Measurements from ENCODE around the gene TTN.

GRCh38 chr2:178845566-178846457 lies 38.6 kb upstream of the TTN start:
- TF ChIP-seq, protein P1, sequence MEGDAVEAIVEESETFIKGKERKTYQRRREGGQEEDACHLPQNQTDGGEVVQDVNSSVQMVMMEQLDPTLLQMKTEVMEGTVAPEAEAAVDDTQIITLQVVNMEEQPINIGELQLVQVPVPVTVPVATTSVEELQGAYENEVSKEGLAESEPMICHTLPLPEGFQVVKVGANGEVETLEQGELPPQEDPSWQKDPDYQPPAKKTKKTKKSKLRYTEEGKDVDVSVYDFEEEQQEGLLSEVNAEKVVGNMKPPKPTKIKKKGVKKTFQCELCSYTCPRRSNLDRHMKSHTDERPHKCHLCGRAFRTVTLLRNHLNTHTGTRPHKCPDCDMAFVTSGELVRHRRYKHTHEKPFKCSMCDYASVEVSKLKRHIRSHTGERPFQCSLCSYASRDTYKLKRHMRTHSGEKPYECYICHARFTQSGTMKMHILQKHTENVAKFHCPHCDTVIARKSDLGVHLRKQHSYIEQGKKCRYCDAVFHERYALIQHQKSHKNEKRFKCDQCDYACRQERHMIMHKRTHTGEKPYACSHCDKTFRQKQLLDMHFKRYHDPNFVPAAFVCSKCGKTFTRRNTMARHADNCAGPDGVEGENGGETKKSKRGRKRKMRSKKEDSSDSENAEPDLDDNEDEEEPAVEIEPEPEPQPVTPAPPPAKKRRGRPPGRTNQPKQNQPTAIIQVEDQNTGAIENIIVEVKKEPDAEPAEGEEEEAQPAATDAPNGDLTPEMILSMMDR (conservative IDR thresholded peaks at IDR 0.05 in 1 of 2, IDR thresholded peaks at IDR 0.05 in 1 of 2; ENCODE audit: low read depth in 1 of 2, low read length in 2 of 2): no peak
- TF ChIP-seq EZH2 (IDR thresholded peaks at IDR 0.05; ENCODE audit: low read length, missing control alignments): no peak

Data from fibroblast of lung (primary cell).